Uterus (tissue), 4 donors: Measurements from ENCODE around the gene PRR3. TPM values are rescaled to one million over a fixed set of nuclear protein-coding genes. Genes with fewer than 3 reads are reported as not detected.

ENCODE experiments used
- DNase-seq, 2 donors: peaks; one replicate each; pipeline ENCODE4 v3.0.0-alpha.2; 2019 to 2020
- H3K27ac ChIP-seq, 2 donors: fragments of 200-600 bp; sonication (generic); 1 replicate in 1 of 2; 2 replicates in 1 of 2; pipeline ENCODE4 v1.5.1; 2016 to 2018
- H3K27me3 ChIP-seq, 2 donors: fragments of 200-600 bp; sonication (generic); one replicate each; pipeline ENCODE4 v1.5.1; 2018 to 2019; ENCODE audit warnings: control low read depth in 1 of 2
- H3K36me3 ChIP-seq, 2 donors: fragments of 200-600 bp; sonication (generic); one replicate each; pipeline ENCODE4 v1.5.1; 2019; ENCODE audit warnings: control low read depth in 1 of 2
- H3K4me1 ChIP-seq, 2 donors: fragments of 200-600 bp; sonication (generic); one replicate each; pipeline ENCODE4 v1.5.1; 2018 to 2019; ENCODE audit warnings: control low read depth in 1 of 2
- H3K4me3 ChIP-seq, 2 donors: fragments of 200-600 bp; sonication (generic); 1 replicate in 1 of 2; 2 replicates in 1 of 2; pipeline ENCODE4 v1.5.1; 2018 to 2019; ENCODE audit warnings: mild to moderate bottlenecking in 1 of 2
- H3K9me3 ChIP-seq, 2 donors: fragments of 200-600 bp; sonication (generic); one replicate each; pipeline ENCODE4 v1.5.1; 2019; ENCODE audit warnings: control low read depth in 1 of 2
- POLR2A ChIP-seq, 2 donors: fragments of 450-650 bp; IDR thresholded peaks; one replicate each; pipeline ENCODE4 v1.6.1; 2016; ENCODE audit warnings: antibody characterized with exemption in 2 of 2, mild to moderate bottlenecking in 1 of 2, moderate library complexity in 1 of 2
- intact Hi-C: fragments of 100-400 bp; cut with DNase I; formaldehyde crosslinking; loops from one replicate; pipeline ENCODE4 v1.15.1; 2023; ENCODE audit warnings: low total_unique reads
- total RNA-seq, 4 donors: library from RNA; depleted of rRNA in 3 of 4; stranded (reverse); fragments of >200 nt in 3 of 4; gene quantifications; one replicate each; pipeline versions ENCODE4 v1.1.0 to v1.2.4, GENCODE V29; 2014 to 2023
- TF ChIP-seq, protein P1 (sequence below), 4 experiments: fragments of 200-600 bp in 2 of 4; fragments of 450-650 bp in 2 of 4; sonication (generic) in 2 of 4; IDR thresholded peaks; one replicate each; pipeline ENCODE4 v1.5.1; 2016 to 2019; ENCODE audit warnings: antibody characterized with exemption in 4 of 4, mild to moderate bottlenecking in 2 of 4, moderate library complexity in 1 of 4
- donor health status: DM: yes; HTN: yes; CAD: no.

Gene PRR3
- total RNA-seq, 4 donors from 2014 or later = 4.4 to 23.0 (median 16.2) TPM

DNA sequence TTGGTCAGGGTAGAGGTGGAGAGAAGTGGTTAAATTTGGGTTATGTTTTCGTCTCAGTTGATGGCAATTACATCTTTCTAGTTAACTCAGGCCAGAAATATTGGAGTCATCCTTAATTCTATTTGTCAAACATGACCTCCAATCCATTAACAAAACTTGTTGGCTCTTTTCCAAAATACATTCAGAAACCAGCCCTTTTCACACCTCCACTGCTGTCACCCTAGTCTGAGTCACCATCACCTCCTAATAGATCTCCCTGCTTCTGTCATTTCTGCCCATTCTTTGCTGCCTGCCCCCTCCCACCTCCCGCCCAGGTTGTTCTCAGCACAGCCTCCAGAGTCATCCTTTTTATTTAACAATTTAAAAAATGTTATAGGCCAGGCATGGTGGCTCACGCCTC is 11.2 kb downstream of the PRR3 start:
- no peak overlapping the region for H3K4me3 ChIP-seq
- H3K27ac ChIP-seq = no peak overlapping the region
- no peak for TF ChIP-seq POLR2A (IDR thresholded peaks at IDR 0.05)
- TF ChIP-seq, protein P1, sequence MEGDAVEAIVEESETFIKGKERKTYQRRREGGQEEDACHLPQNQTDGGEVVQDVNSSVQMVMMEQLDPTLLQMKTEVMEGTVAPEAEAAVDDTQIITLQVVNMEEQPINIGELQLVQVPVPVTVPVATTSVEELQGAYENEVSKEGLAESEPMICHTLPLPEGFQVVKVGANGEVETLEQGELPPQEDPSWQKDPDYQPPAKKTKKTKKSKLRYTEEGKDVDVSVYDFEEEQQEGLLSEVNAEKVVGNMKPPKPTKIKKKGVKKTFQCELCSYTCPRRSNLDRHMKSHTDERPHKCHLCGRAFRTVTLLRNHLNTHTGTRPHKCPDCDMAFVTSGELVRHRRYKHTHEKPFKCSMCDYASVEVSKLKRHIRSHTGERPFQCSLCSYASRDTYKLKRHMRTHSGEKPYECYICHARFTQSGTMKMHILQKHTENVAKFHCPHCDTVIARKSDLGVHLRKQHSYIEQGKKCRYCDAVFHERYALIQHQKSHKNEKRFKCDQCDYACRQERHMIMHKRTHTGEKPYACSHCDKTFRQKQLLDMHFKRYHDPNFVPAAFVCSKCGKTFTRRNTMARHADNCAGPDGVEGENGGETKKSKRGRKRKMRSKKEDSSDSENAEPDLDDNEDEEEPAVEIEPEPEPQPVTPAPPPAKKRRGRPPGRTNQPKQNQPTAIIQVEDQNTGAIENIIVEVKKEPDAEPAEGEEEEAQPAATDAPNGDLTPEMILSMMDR (IDR thresholded peaks at IDR 0.05) = no peak
- H3K36me3 ChIP-seq = no peaks in the 10 kb centered on the region
- peaks cover 4 to 8% of the 10 kb centered on the region in 2 donors for H3K4me1 ChIP-seq
- intact Hi-C loops = no loop called here
- H3K27me3 ChIP-seq = no peaks in the 10 kb centered on the region
- no peak for DNase-seq
- no peaks in the 10 kb centered on the region for H3K9me3 ChIP-seq

DNA sequence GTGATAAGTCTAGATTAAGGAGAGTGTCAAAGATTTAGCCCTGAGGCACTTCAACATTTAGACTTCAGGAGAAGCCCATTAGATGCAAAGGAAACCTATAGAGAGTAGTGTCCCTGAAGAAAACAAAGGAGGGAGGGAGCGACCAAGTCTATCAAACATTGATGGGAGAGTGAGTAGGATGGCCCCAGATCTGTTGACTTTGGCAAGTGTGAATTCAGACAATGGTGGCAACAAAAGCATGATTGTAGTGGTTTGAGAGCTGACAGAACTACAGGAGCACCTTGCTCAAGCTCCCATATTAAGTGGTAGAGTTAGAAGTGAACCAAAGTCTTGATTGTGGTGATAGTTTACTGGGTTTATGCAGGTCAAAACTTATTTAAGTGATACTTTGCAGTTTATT is 13.2 kb downstream of the PRR3 start:
- Histone ChIP-seq H3K4me1 (peaks cover 4 to 8% of the 10 kb centered on the region in 2 donors), H3K4me3 (peak overlapping the region; percentile 60 to 74), H3K9me3 (no peaks in the 10 kb centered on the region), H3K27ac (peak overlapping the region; percentile 91 to 93), H3K36me3 (no peaks in the 10 kb centered on the region), H3K27me3 (no peaks in the 10 kb centered on the region)
- no peak for DNase-seq
- intact Hi-C loops = no loop called here
- no peak for TF ChIP-seq POLR2A (IDR thresholded peaks at IDR 0.05)
- TF ChIP-seq, protein P1 (IDR thresholded peaks at IDR 0.05) = no peak

GRCh38 chr6:30570740-30571074 is 13.6 kb downstream of the PRR3 start:
- peaks cover 4 to 8% of the 10 kb centered on the region in 2 donors for H3K4me1 ChIP-seq
- H3K36me3 ChIP-seq = no peaks in the 10 kb centered on the region
- peak overlapping the region; percentile 91 to 93 for H3K27ac ChIP-seq
- no peaks in the 10 kb centered on the region for H3K9me3 ChIP-seq
- peak overlapping the region; percentile 60 to 74 for H3K4me3 ChIP-seq
- TF ChIP-seq POLR2A (IDR thresholded peaks at IDR 0.05) = no peak
- no peak for DNase-seq
- H3K27me3 ChIP-seq = no peaks in the 10 kb centered on the region
- intact Hi-C loops = no loop called here

- no peaks in the 10 kb centered on the region for H3K36me3 ChIP-seq
- peaks cover 4 to 8% of the 10 kb centered on the region in 2 donors for H3K4me1 ChIP-seq
- peak; percentile 97 to 99 for DNase-seq
- H3K27me3 ChIP-seq = no peaks in the 10 kb centered on the region
- intact Hi-C loops = no loop called here
- peak within 1 kb of the TSS; percentile 91 to 93 for H3K27ac ChIP-seq
- TF ChIP-seq, protein P1 (IDR thresholded peaks at IDR 0.05) = peak in 1 of 4 experiments; percentile 6
- peak; percentile 81 to 94 for TF ChIP-seq POLR2A (IDR thresholded peaks at IDR 0.05)
- peak within 1 kb of the TSS; percentile 60 to 74 for H3K4me3 ChIP-seq
- H3K9me3 ChIP-seq = no peaks in the 10 kb centered on the region
Measured at GRCh38 chr6:30571075-30571761, 14.1 kb downstream of the PRR3 start, which contains the start of gene ABCF1. Gene ABCF1 (plus strand): TSS chr6:30571442. CDS start chr6:30571488, 46 bp downstream.

DNA sequence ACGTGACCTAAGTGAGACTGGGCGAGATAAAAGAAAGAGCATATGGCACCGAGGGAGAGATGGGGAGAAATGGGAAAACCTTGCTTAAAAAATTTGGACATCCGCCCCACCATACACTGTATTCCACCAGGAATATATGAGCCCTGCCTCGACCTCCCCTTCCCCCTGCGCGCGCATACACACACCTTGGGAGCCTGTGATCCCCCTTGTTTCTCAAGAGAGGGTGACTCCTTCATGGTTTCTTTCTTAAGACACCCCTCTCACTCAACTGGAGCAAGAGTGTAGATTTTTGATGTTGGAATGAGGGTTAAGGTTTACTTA is 14.6 kb downstream of the PRR3 start:
- no peaks in the 10 kb centered on the region for H3K36me3 ChIP-seq
- intact Hi-C loops = no loop called here
- no peak for DNase-seq
- H3K27ac ChIP-seq = peak overlapping the region; percentile 91 to 93
- H3K4me3 ChIP-seq = peak overlapping the region; percentile 60 to 74
- no peaks in the 10 kb centered on the region for H3K9me3 ChIP-seq
- TF ChIP-seq, protein P1 (IDR thresholded peaks at IDR 0.05) = no peak
- no peak for TF ChIP-seq POLR2A (IDR thresholded peaks at IDR 0.05)
- H3K27me3 ChIP-seq = no peaks in the 10 kb centered on the region
- peaks cover 4 to 8% of the 10 kb centered on the region in 2 donors for H3K4me1 ChIP-seq
